SKM-1 (cell line): ENCODE data around the gene UTF1.

ENCODE experiments used
- DNase-seq: peaks from one replicate; lab custom pipeline; 2025; ENCODE audit not compliant: unreplicated experiment; lab: John Stamatoyannopoulos, UW

The UTF1 gene, protein sequence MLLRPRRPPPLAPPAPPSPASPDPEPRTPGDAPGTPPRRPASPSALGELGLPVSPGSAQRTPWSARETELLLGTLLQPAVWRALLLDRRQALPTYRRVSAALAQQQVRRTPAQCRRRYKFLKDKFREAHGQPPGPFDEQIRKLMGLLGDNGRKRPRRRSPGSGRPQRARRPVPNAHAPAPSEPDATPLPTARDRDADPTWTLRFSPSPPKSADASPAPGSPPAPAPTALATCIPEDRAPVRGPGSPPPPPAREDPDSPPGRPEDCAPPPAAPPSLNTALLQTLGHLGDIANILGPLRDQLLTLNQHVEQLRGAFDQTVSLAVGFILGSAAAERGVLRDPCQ

GRCh38 chr10:133230044-133230361, at the start of gene UTF1:
Gene UTF1, plus strand, starts transcription at chr10:133230217. Its CDS starts 72 bp downstream, at chr10:133230289.
- DNase-seq: no peak

- no peak for DNase-seq
Measured at GRCh38 chr10:133180965-133181639, 48.9 kb upstream of the UTF1 start.

DNA sequence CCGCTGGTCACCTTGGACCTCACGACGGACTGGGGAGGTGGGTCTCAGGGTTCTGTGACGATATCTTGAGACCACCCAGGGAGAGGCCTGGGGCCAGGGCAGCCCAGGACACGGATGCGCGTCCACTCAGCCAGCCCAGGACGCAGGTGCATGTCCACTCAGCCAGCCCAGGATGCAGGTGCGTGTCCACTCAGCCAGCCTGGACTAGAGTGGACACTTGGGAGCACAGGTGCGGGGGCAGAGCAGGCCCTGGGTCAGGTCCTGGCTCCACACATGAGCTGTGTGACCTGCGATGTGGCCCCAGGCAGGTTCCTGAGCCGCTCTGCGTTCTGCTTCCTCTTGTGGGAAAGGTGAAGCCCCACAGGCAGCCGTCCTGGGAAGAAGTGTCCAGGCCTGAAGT, 47.8 kb upstream of the UTF1 start:
- no peak for DNase-seq

DNA sequence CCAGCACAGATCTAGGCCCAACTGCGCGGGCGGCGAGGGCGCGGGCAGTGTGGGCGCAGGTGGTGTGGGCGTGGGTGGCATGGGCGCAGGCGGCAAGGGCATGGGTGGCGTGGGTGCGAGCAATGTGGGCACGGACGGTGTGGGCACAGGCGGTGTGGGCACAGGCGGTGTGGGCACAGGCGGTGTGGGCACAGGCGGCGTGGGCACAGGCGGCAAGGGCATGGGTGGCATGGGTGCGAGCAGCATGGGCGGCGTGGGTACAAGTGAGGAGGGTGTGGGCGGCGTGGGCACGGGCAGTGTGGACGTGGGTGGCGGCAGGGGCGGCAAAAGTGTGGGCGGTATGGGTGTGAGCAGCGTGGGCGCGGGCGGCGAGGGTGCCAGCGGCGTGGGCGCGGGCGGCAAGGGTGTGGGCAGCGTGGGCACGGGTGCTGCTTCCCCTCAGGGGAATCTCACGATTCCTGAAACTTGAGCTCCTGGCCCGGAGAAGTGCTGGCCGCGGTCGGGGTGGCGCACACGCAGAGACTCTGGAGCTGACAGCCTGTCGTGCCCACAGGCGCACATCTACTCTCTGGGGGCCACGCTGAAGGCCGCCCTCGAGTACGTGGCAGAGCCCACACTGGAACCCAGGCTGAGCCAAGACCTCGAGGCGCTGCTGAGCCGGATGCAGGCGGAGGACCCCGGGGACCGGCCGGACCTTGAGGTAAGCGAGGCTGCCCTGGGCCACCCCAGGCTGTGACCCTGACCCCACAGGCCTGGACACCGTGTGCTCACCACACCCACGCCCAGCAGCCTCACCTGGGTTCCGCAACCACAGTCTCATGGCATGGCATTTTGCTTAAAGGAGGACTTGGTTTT, 47.0 kb upstream of the UTF1 start:
- DNase-seq: no peak

GRCh38 chr10:133183646-133184378, 46.2 kb upstream of the UTF1 start:
- no peak for DNase-seq

- DNase-seq: no peak
Measured at GRCh38 chr10:133184591-133185244, 45.3 kb upstream of the UTF1 start.

DNA sequence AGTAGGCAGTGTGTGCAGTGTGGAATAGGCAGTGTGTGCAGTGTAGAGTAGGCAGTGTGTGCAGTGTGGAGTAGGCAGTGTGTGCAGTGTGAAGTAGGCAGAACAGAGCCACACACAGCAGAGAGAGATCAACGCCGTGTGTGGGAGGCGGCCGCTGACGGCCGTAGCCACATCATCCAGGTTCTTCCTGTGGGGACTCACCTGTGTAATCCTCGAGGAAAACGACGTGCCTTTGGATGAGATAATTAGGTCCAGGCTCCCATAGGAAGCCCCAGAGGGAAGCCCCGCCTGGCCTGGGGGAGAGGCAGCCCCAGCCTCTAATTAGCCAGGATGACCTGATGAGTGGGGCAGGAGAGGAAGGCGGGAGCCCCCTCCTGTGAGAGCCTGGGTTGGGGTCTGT, 44.6 kb upstream of the UTF1 start:
- no peak for DNase-seq

DNA sequence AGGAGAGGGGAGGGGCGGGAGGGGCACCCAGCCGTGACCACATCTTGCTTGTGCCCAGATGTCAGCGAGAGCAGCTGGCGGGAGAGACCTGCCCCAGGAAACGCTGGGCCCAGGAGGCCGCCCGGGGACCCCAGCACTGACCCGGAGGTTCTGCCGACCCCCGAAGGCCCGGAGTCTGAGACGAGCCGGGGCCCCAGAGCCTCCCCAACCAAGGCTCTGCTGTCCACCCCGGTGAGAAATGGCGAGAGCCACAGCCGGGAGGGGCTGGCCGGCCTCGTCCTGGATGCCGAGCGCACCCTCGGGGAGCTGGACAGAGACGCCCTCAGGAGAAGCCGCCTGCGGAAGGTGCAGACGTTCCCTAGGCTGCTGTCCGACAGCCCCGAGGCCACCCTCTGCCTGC, 44.1 kb upstream of the UTF1 start:
- no peak for DNase-seq

DNA sequence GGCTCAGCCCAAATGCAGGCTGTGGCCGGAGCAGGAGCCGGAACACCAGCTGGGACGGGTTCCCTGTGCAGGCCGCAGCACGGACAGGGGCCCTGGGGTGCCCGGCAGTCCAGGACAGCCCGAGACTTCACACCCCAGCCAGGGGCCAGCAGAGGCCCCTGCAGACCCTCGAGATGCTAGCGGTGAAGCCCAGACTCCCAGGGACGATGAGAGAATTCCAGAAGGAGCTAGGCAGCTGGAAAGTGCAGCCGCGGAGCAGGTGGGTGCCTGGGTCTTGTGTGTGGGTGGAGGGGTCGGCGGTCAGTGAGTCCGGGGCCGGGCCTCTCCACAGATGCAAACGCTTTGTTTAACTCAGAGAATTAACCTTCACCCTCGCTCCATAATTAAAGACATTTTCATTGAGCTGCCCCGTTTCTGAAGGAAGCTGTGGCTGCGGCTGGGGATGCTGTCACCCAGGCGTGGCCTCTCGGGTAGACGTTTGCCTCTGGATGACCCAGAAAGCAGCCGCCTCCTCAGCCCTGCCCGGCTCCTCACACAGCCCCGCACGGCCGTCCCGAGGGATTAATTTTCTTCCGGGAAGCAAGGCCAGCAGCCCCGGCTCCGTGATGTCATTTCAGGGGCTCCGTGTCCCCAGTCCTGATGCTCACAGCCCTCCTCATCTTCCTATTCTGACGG, 43.5 kb upstream of the UTF1 start:
- no peak for DNase-seq

GRCh38 chr10:133187091-133187905, 42.7 kb upstream of the UTF1 start:
- DNase-seq: no peak

- DNase-seq: no peak
Measured at GRCh38 chr10:133187906-133188681, 41.9 kb upstream of the UTF1 start.

DNA sequence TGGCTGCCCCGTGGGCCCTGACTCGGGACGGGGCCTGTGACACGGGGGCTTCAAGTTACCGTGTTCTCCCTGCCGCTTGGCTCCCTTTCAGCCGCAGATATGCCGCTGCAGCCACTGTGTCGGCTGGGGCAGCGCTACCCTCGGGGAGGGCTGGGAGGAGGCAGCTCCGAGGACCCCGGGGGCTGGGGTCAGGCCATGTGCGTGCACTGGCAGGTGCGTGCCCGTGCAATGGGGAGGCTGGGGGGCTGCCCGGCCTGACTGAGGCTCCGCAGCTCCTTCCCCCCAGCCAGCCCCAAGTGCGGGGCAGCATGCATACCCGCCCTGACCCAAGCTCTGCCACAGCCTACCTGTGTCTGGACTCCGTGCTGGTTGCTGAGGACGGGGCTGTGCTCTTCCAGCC, 40.8 kb upstream of the UTF1 start:
- DNase-seq: no peak

GRCh38 chr10:133189726-133190125, 40.3 kb upstream of the UTF1 start:
- no peak for DNase-seq

DNA sequence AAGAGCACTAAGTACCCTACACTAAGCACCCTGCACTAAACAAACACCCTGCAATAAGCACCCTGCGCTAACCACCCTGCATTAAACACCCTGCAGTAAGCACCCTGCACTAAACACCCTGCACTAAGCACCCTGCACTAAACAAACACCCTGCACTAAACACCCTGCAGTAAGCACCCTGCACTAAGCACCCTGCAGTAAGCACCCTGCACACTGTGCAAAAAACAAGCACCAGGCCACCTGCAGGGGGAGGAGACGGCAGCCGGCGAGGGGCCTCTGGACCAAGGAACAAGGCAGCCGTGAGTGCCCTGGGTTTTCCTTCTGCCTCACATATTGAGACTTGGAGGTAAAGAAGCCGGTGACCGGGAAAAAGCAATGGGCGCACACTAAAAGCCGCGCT, 39.8 kb upstream of the UTF1 start:
- no peak for DNase-seq

GRCh38 chr10:133191651-133192050, 38.4 kb upstream of the UTF1 start:
- DNase-seq: no peak

DNA sequence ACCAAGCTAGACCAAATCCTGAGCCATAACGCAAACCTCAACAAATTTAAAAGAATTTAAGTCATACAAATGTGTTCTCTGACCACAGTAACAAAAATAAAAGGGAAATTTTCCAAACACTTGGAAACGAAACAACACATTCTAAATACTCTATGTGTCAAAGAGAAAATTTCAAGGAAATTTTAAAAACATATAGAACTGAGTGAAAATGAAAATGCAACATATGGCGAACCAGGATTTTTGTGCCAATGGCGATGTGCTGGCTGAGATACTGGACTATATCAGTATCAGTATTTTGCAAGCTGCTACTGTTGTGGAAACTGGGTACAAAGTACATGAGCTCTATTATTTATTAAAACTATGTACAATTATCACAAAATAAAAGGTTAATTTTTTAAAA, 35.9 kb upstream of the UTF1 start:
- DNase-seq: no peak

DNA sequence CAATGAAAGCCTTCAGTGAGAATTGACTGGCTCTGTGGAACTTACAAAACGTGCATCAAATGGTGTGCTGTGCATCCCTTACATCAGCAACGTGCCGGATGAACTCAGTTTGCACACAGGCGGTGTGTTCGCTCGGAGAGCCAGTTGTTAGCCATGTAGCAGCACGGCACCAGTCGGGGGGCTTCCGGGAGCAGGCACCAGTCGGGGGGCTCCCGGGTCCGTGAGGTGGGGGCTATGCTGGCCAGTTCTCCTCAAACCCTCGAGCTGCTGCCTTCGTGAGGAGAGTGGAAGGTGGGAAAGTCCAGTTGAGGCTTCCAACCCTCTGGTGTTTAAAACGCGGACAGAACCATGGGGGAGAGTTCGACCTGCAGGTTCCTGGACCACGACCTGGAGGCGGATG, 34.9 kb upstream of the UTF1 start:
- DNase-seq: no peak

DNA sequence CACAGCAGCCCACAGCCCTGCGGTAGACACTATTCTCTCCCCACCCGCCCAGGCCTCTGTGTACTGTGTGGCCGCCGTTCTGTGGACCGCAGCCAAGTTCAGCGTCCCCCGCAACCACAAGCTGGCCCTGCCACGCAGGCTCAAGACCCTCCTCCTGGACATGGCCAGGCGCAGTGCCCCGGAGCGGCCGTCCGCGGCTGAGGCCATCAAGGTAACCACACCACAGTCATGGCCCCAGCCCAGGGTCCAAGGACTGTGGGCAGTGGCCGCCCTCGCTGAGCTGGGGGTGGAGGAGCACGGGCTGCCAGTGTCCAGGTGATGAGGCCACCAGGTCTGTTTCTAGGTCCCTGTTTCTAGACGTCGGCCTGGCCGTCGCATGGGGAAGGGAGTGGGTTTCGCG, 34.4 kb upstream of the UTF1 start:
- DNase-seq: no peak
